ENCODE results near the gene RHBG. TPM values are rescaled to one million over a fixed set of nuclear protein-coding genes. Genes with fewer than 3 reads are reported as not detected.

Gene RHBG
- total RNA-seq, 1 donor, result not detected

- no peak for DNase-seq (ENCODE audit: low read depth)
- TF ChIP-seq CTCF (IDR thresholded peaks at IDR 0.05; ENCODE audit: insufficient read depth, low read depth, low read length), result no peak
- H3K4me3 ChIP-seq (ENCODE audit: low read depth, low read length), result no peak overlapping the region
Measured at GRCh38 chr1:156430303-156430702, 61.3 kb downstream of the RHBG start.

GRCh38 chr1:156430866-156431265, 61.9 kb downstream of the RHBG start:
- no peak overlapping the region for H3K4me3 ChIP-seq (ENCODE audit: low read depth, low read length)
- TF ChIP-seq CTCF (IDR thresholded peaks at IDR 0.05; ENCODE audit: insufficient read depth, low read depth, low read length), result no peak
- no peak for DNase-seq (ENCODE audit: low read depth)

- H3K4me3 ChIP-seq (ENCODE audit: low read depth, low read length), result no peak overlapping the region
- no peak for TF ChIP-seq CTCF (IDR thresholded peaks at IDR 0.05; ENCODE audit: insufficient read depth, low read depth, low read length)
- DNase-seq (ENCODE audit: low read depth), result no peak
Measured at GRCh38 chr1:156431366-156431765, 62.4 kb downstream of the RHBG start.

GRCh38 chr1:156431769-156432668, 63.0 kb downstream of the RHBG start:
- no peak overlapping the region for H3K4me3 ChIP-seq (ENCODE audit: low read depth, low read length)
- DNase-seq (ENCODE audit: low read depth), result no peak
- TF ChIP-seq CTCF (IDR thresholded peaks at IDR 0.05; ENCODE audit: insufficient read depth, low read depth, low read length), result no peak

GRCh38 chr1:156432669-156433018, 63.6 kb downstream of the RHBG start:
- no peak for TF ChIP-seq CTCF (IDR thresholded peaks at IDR 0.05; ENCODE audit: insufficient read depth, low read depth, low read length)
- no peak overlapping the region for H3K4me3 ChIP-seq (ENCODE audit: low read depth, low read length)
- DNase-seq (ENCODE audit: low read depth), result no peak

GRCh38 chr1:156433032-156433431, 64.0 kb downstream of the RHBG start:
- DNase-seq (ENCODE audit: low read depth), result no peak
- H3K4me3 ChIP-seq (ENCODE audit: low read depth, low read length), result no peak overlapping the region
- no peak for TF ChIP-seq CTCF (IDR thresholded peaks at IDR 0.05; ENCODE audit: insufficient read depth, low read depth, low read length)

GRCh38 chr1:156433602-156434001, 64.6 kb downstream of the RHBG start:
- no peak for TF ChIP-seq CTCF (IDR thresholded peaks at IDR 0.05; ENCODE audit: insufficient read depth, low read depth, low read length)
- DNase-seq (ENCODE audit: low read depth), result no peak
- H3K4me3 ChIP-seq (ENCODE audit: low read depth, low read length), result no peak overlapping the region
